Fibroblast of skin of left quadriceps (primary cell): Measurements from ENCODE around the gene DNM3.
A peak's percentile ranks its signal among the peaks of the same experiment; 100 is the strongest.

Experiments
- DNase-seq, 2 experiments: peaks; one replicate each; pipeline ENCODE4 v3.0.0-alpha.2; 2013; ENCODE audit warnings: low read depth in 2 of 2

Gene DNM3

GRCh38 chr1:172169836-172170235, 328.5 kb downstream of the DNM3 start:
- DNase-seq = no peak

GRCh38 chr1:172172352-172172831, 331.1 kb downstream of the DNM3 start:
- peak in 1 of 2 experiments; percentile 63 for DNase-seq

- DNase-seq = no peak
Observed at GRCh38 chr1:172176206-172176605, 334.9 kb downstream of the DNM3 start.

- no peak for DNase-seq
Observed at GRCh38 chr1:172177849-172178248, 336.6 kb downstream of the DNM3 start.

- DNase-seq = no peak
Observed at GRCh38 chr1:172178886-172179285, 337.6 kb downstream of the DNM3 start.

GRCh38 chr1:172179918-172180317, 338.6 kb downstream of the DNM3 start:
- no peak for DNase-seq

- peak; percentile 38 for DNase-seq
Observed at GRCh38 chr1:172180501-172181285, 339.4 kb downstream of the DNM3 start.

- DNase-seq = no peak
Observed at GRCh38 chr1:172184506-172185191, 343.4 kb downstream of the DNM3 start.

- peak; percentile 32 to 47 for DNase-seq
Observed at GRCh38 chr1:172185211-172185610, 343.9 kb downstream of the DNM3 start.

GRCh38 chr1:172185996-172186395, 344.7 kb downstream of the DNM3 start:
- DNase-seq = no peak

GRCh38 chr1:172201572-172201971, 360.3 kb downstream of the DNM3 start:
- no peak for DNase-seq

GRCh38 chr1:172203135-172203823, 362.0 kb downstream of the DNM3 start:
- no peak for DNase-seq

GRCh38 chr1:172203902-172204301, 362.6 kb downstream of the DNM3 start:
- no peak for DNase-seq

GRCh38 chr1:172206256-172206655, 365.0 kb downstream of the DNM3 start:
- no peak for DNase-seq

GRCh38 chr1:172208635-172209034, 367.3 kb downstream of the DNM3 start:
- DNase-seq = no peak

GRCh38 chr1:172211221-172211620, 369.9 kb downstream of the DNM3 start:
- no peak for DNase-seq

GRCh38 chr1:172212124-172212523, 370.8 kb downstream of the DNM3 start:
- no peak for DNase-seq

GRCh38 chr1:172215006-172215405, 373.7 kb downstream of the DNM3 start:
- no peak for DNase-seq

- DNase-seq = no peak
Observed at GRCh38 chr1:172219966-172220365, 378.7 kb downstream of the DNM3 start.

- no peak for DNase-seq
Observed at GRCh38 chr1:172220376-172220775, 379.1 kb downstream of the DNM3 start.

GRCh38 chr1:172221436-172221835, 380.1 kb downstream of the DNM3 start:
- no peak for DNase-seq

GRCh38 chr1:172224871-172225270, 383.6 kb downstream of the DNM3 start:
- no peak for DNase-seq

GRCh38 chr1:172229942-172230341, 388.6 kb downstream of the DNM3 start:
- DNase-seq = no peak
